PC-3 (cell line): Measurements from ENCODE around the gene PTGER4. TPM values are rescaled to one million over a fixed set of nuclear protein-coding genes. Genes with fewer than 3 reads are reported as not detected.
A peak's percentile ranks its signal among the peaks of the same experiment; 100 is the strongest.

Source experiments
- ATAC-seq: fragments of 200-7000 bp; cut with Tn5 transposase; 2 replicates; pipeline ENCODE4 v1.9.1; 2020; ENCODE audit warnings: mild to moderate bottlenecking, moderate library complexity
- BruUV-seq: library from RNA; stranded (reverse); fragments of 400-500 nt; replicated peaks from 2 replicates; lab custom pipeline; 2021; lab: Mats Ljungman, UMichigan
- CTCF ChIA-PET: fragments of 300-600 bp; sonication (Branson Sonifier 250); formaldehyde crosslinking; loops from one replicate; lab custom pipeline; 2022; ENCODE audit warnings: antibody characterized with exemption; lab: Charles Lee
- POLR2A ChIA-PET: fragments of 300-600 bp; sonication (Branson Sonifier 250); formaldehyde crosslinking; loops from one replicate; lab custom pipeline; 2022; ENCODE audit warnings: antibody characterized with exemption; ENCODE audit not compliant: unreplicated experiment; lab: Charles Lee
- DNase-seq: peaks from one replicate; pipeline ENCODE4 v3.0.0-alpha.2; 2015
- H2AFZ ChIP-seq: fragments of 300-600 bp; sonication (generic); 2 replicates; pipeline ENCODE4 v1.6.0; 2016; ENCODE audit warnings: antibody characterized with exemption, low read length
- H3F3A ChIP-seq: fragments of 300-600 bp; sonication (generic); one replicate; pipeline ENCODE4 v1.6.0; 2017; ENCODE audit warnings: antibody characterized with exemption, low read length, control low read depth, mild to moderate bottlenecking; ENCODE audit not compliant: unreplicated experiment
- H3K27ac ChIP-seq: fragments of 300-600 bp; sonication (generic); 2 replicates; pipeline ENCODE4 v1.5.1; 2016; ENCODE audit warnings: mild to moderate bottlenecking, low read length
- H3K27me3 ChIP-seq: fragments of 300-600 bp; sonication (generic); 2 replicates; pipeline ENCODE4 v1.6.1; 2016; ENCODE audit warnings: low read length, mixed read lengths
- H3K36me3 ChIP-seq: fragments of 300-600 bp; sonication (generic); 2 replicates; pipeline ENCODE4 v1.6.1; 2016; ENCODE audit warnings: low read depth, mixed run types, low read length, mixed read lengths
- H3K4me1 ChIP-seq: fragments of 300-600 bp; sonication (generic); 2 replicates; pipeline ENCODE4 v1.5.1; 2016; ENCODE audit warnings: low read length; ENCODE audit not compliant: insufficient read depth
- H3K4me2 ChIP-seq: fragments of 300-600 bp; sonication (generic); 2 replicates; pipeline ENCODE4 v1.6.0; 2016; ENCODE audit warnings: low read length
- H3K4me3 ChIP-seq: fragments of 300-600 bp; sonication (generic); 2 replicates; pipeline ENCODE4 v1.5.1; 2016; ENCODE audit warnings: mild to moderate bottlenecking, low read length, mixed read lengths
- H3K79me2 ChIP-seq: fragments of 300-600 bp; sonication (generic); 2 replicates; pipeline ENCODE4 v1.6.1; 2017; ENCODE audit warnings: low read length, mixed read lengths
- H3K9ac ChIP-seq: fragments of 300-600 bp; sonication (generic); 2 replicates; pipeline ENCODE4 v1.6.0; 2016; ENCODE audit warnings: mild to moderate bottlenecking, low read length
- H3K9me2 ChIP-seq: fragments of 300-600 bp; sonication (generic); replicated peaks from 2 replicates; pipeline ENCODE4 v1.6.1; 2016; ENCODE audit warnings: mixed run types, low read length, mixed read lengths
- H3K9me3 ChIP-seq: fragments of 300-600 bp; sonication (generic); 2 replicates; pipeline ENCODE4 v1.6.1; 2016; ENCODE audit warnings: low read length, mixed read lengths
- H4K20me1 ChIP-seq: fragments of 300-600 bp; sonication (generic); 2 replicates; pipeline ENCODE4 v1.6.1; 2016; ENCODE audit warnings: low read length, mixed read lengths
- EZH2 ChIP-seq: fragments of 300-600 bp; sonication (generic); IDR thresholded peaks from one replicate; pipeline ENCODE4 v1.6.1; 2017; ENCODE audit warnings: antibody characterized with exemption, mild to moderate bottlenecking, low read length; ENCODE audit not compliant: unreplicated experiment
- EZH2phosphoT487 ChIP-seq: fragments of 300-600 bp; sonication (generic); IDR thresholded peaks from 2 replicates; pipeline ENCODE4 v1.6.1; 2018; ENCODE audit warnings: mild to moderate bottlenecking, antibody characterized with exemption, low read length, borderline replicate concordance
- intact Hi-C: fragments of 100-400 bp; cut with micrococcal nuclease; formaldehyde crosslinking; loops from 2 replicates; pipeline ENCODE4 v1.9.0; 2023
- total RNA-seq: library from RNA; depleted of rRNA; stranded (reverse); fragments of >200 nt; gene quantifications from 2 replicates; pipeline ENCODE4 v1.2.3, GENCODE V29; 2014
- TF ChIP-seq, protein P1 (sequence below): fragments of 300-600 bp; sonication (generic); conservative IDR thresholded peaks from 2 replicates; pipeline ENCODE4 v1.5.1; 2017; ENCODE audit warnings: antibody characterized with exemption, low read depth, mild to moderate bottlenecking, low read length

PTGER4 gene
- total RNA-seq, 1 experiment from 2014 or later = 49.5 TPM

DNA sequence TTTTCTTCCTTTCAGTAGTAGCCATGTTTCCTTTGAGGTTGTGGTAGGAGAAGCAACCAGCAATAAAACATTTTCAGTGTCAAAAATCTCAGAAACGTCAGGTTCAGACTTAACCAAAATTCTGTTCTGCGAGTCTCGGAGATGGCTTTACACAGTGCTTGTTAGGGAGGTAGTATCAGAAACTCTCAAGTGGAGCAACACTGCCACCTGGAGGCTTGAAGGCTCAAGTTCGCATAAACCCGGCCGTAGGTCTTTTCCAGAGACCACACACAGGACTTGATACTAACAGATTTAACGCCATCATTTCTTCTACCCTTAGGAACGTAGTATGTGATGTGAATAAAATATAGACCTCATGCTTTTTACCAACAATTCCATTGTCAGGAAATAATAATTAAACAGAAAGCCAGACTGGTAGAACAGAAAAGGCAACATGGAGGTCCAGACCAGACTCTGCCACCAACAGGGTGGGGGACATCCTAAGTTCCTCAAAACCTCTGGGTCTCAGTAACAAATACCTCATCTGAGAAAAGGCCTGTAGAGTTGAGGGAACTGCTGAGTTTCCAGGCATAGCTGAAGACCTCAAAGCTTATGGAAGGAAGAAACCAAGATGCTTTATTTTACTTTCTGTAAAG, 8.5 kb downstream of the PTGER4 start:
- Histone ChIP-seq H3K4me2 (peak overlapping the region; percentile 61), H3K27me3 (no peaks in the 10 kb centered on the region), H3K79me2 (peaks cover 85% of the 10 kb centered on the region), H3K9ac (peak overlapping the region; percentile 23), H3K27ac (peak overlapping the region; percentile 41), H4K20me1 (peaks cover 4% of the 10 kb centered on the region), H3K9me2 (no peaks in the 10 kb centered on the region), H3K4me1 (peaks cover 56% of the 10 kb centered on the region), H3K9me3 (no peaks in the 10 kb centered on the region), H3K4me3 (peak overlapping the region; percentile 11), H3F3A (no peaks in the 10 kb centered on the region), H2AFZ (no peak overlapping the region), H3K36me3 (peaks cover 24% of the 10 kb centered on the region)
- peak; percentile 63 for ATAC-seq
- no peak for TF ChIP-seq EZH2phosphoT487
- TF ChIP-seq, protein P1, sequence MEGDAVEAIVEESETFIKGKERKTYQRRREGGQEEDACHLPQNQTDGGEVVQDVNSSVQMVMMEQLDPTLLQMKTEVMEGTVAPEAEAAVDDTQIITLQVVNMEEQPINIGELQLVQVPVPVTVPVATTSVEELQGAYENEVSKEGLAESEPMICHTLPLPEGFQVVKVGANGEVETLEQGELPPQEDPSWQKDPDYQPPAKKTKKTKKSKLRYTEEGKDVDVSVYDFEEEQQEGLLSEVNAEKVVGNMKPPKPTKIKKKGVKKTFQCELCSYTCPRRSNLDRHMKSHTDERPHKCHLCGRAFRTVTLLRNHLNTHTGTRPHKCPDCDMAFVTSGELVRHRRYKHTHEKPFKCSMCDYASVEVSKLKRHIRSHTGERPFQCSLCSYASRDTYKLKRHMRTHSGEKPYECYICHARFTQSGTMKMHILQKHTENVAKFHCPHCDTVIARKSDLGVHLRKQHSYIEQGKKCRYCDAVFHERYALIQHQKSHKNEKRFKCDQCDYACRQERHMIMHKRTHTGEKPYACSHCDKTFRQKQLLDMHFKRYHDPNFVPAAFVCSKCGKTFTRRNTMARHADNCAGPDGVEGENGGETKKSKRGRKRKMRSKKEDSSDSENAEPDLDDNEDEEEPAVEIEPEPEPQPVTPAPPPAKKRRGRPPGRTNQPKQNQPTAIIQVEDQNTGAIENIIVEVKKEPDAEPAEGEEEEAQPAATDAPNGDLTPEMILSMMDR = peak; percentile 96
- POLR2A ChIA-PET = interaction anchor here (0.6 kb wide), 1 partner anchor 1105 kb away, joined by 5 read pairs; no protein-coding TSS in a partner anchor
- BruUV-seq = no TSS peak
- intact Hi-C loops = loop anchor here (1.0 to 10.0 kb wide), 9 partner anchors 181 to 1109 kb away; no protein-coding TSS in a partner anchor
- peak; percentile 97 for DNase-seq
- CTCF ChIA-PET = no interaction called here

DNA sequence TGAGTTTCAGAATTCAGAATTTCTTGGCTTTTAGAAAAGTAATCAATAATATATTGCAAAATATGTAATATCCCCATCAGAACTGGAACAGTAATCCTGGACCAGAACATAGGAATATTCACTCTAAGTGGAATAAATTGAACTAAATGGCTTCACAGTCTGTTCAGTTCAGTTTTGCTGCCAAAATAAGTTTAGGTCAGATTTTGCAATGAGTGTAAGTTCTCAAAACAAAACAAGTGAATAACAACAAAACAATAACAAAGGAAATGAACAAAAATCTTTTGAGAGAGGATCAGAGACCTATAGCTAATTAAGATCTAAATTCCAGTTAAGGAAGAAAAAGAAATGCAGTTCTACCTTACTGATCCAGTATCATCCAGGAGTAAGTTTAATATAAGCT, 9.3 kb downstream of the PTGER4 start:
- H3K4me1 ChIP-seq = peaks cover 50% of the 10 kb centered on the region
- BruUV-seq = TSS peak; percentile 38
- ATAC-seq (no peak), DNase-seq (no peak)
- ChIA-PET POLR2A (interaction anchor here (0.6 kb wide), 2 partner anchors 303 to 738 kb away, joined by 4 to 9 read pairs; no protein-coding TSS in a partner anchor), CTCF (interaction anchor here (0.6 kb wide), 4 partner anchors 44 to 694 kb away, joined by 3 read pairs; no protein-coding TSS in a partner anchor)
- no peaks in the 10 kb centered on the region for H3K27me3 ChIP-seq
- peak overlapping the region; percentile 61 for H3K4me2 ChIP-seq
- H3K27ac ChIP-seq = peak overlapping the region; percentile 41
- H2AFZ ChIP-seq = no peak overlapping the region
- TF ChIP-seq, protein P1 = no peak
- TF ChIP-seq EZH2phosphoT487 = no peak
- H3K9me2 ChIP-seq = no peaks in the 10 kb centered on the region
- H3K9me3 ChIP-seq = no peaks in the 10 kb centered on the region
- no peaks in the 10 kb centered on the region for H4K20me1 ChIP-seq
- H3K4me3 ChIP-seq = no peak overlapping the region; the same call in 1 of the 2 replicates
- H3K9ac ChIP-seq = peak overlapping the region; percentile 12
- peaks cover 78% of the 10 kb centered on the region for H3K79me2 ChIP-seq
- intact Hi-C loops = loop anchor here (1.0 to 10.0 kb wide), 12 partner anchors 47 to 1110 kb away; no protein-coding TSS in a partner anchor
- H3F3A ChIP-seq = no peaks in the 10 kb centered on the region
- peaks cover 26% of the 10 kb centered on the region for H3K36me3 ChIP-seq

DNA sequence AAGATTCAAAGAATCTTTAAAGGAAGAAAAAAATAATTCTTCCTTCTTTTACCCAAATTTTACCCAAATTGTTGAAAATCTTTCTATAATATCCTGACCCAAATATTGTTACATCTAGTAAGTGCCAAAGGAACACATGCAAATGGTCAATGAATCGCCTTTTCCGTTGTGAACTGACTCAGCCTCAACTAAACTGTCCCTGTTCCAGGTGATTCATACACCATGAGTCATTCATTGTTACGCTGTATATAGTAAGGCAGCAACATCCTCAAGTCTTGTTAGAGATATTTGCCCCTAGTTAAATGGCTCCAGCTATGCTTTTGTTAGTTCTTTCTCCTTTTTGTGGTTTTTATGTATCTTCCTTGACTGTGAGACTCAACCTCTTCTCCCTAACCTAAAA, 9.7 kb downstream of the PTGER4 start:
- Histone ChIP-seq H3K27me3 (no peaks in the 10 kb centered on the region), H4K20me1 (no peaks in the 10 kb centered on the region), H2AFZ (no peak overlapping the region), H3K36me3 (peaks cover 30% of the 10 kb centered on the region), H3K27ac (peak overlapping the region; percentile 41), H3K79me2 (peaks cover 74% of the 10 kb centered on the region), H3F3A (no peaks in the 10 kb centered on the region), H3K9me3 (no peaks in the 10 kb centered on the region), H3K9me2 (no peaks in the 10 kb centered on the region), H3K4me1 (peaks cover 50% of the 10 kb centered on the region), H3K4me3 (no peak overlapping the region; the same call in 1 of the 2 replicates), H3K9ac (peak overlapping the region; percentile 12), H3K4me2 (peak overlapping the region; percentile 61)
- CTCF ChIA-PET = interaction anchor here (0.6 kb wide), 4 partner anchors 44 to 302 kb away, joined by 3 read pairs; no protein-coding TSS in a partner anchor
- BruUV-seq = no TSS peak
- TF ChIP-seq EZH2phosphoT487 (no peak), EZH2 (no peak)
- TF ChIP-seq, protein P1 = no peak
- DNase-seq (peak; percentile 99), ATAC-seq (peak; percentile 83)
- POLR2A ChIA-PET = interaction anchor here (0.6 kb wide), 2 partner anchors 303 to 739 kb away, joined by 4 to 9 read pairs; no protein-coding TSS in a partner anchor
- intact Hi-C loops = loop anchor here (1.0 to 10.0 kb wide), 8 partner anchors 47 to 1049 kb away; no protein-coding TSS in a partner anchor
